GM21529 (cell line): ENCODE measurements around the gene GNGT1.

Experiments
- ATAC-seq: cut with Tn5 transposase; IDR thresholded peaks from one replicate; pipeline ENCODE4 v1.9.1; 2021; ENCODE audit not compliant: unreplicated experiment

The GNGT1 gene

GRCh38 chr7:93906267-93906666 is at the start of gene GNGT1:
GNGT1 (plus strand) TSS chr7:93906567; CDS start chr7:93906747, 180 bp downstream.
- ATAC-seq, result no peak

GRCh38 chr7:93858857-93859256 is 47.5 kb upstream of the GNGT1 start:
- no peak for ATAC-seq

- no peak for ATAC-seq
Observed at GRCh38 chr7:93860261-93860660, 46.1 kb upstream of the GNGT1 start.

- ATAC-seq, result no peak
Observed at GRCh38 chr7:93861325-93861949, 44.9 kb upstream of the GNGT1 start.

- ATAC-seq, result no peak
Observed at GRCh38 chr7:93862651-93863050, 43.7 kb upstream of the GNGT1 start.

GRCh38 chr7:93866886-93867285 is 39.5 kb upstream of the GNGT1 start:
- no peak for ATAC-seq

GRCh38 chr7:93873998-93874574 is 32.3 kb upstream of the GNGT1 start:
- ATAC-seq, result no peak

- ATAC-seq, result no peak
Observed at GRCh38 chr7:93877742-93878141, 28.6 kb upstream of the GNGT1 start.

GRCh38 chr7:93879356-93879755 is 27.0 kb upstream of the GNGT1 start:
- no peak for ATAC-seq

- no peak for ATAC-seq
Observed at GRCh38 chr7:93882468-93882867, 23.9 kb upstream of the GNGT1 start.

- no peak for ATAC-seq
Observed at GRCh38 chr7:93883078-93883916, 23.1 kb upstream of the GNGT1 start.

GRCh38 chr7:93883917-93884345 is 22.4 kb upstream of the GNGT1 start:
- ATAC-seq, result no peak

- ATAC-seq, result no peak
Observed at GRCh38 chr7:93884541-93884940, 21.8 kb upstream of the GNGT1 start.

- ATAC-seq, result no peak
Observed at GRCh38 chr7:93889261-93889660, 17.1 kb upstream of the GNGT1 start.

- ATAC-seq, result peak; percentile 52
Observed at GRCh38 chr7:93890041-93890463, 16.3 kb upstream of the GNGT1 start.

GRCh38 chr7:93890464-93891068 is 15.8 kb upstream of the GNGT1 start, which contains the start of gene TFPI2:
TFPI2 (minus strand) TSS chr7:93890753; CDS start chr7:93890678, 75 bp downstream.
- ATAC-seq, result peak; percentile 43

- ATAC-seq, result no peak
Observed at GRCh38 chr7:93894426-93894825, 11.9 kb upstream of the GNGT1 start.

GRCh38 chr7:93894966-93895640 is 11.3 kb upstream of the GNGT1 start:
- ATAC-seq, result no peak

- no peak for ATAC-seq
Observed at GRCh38 chr7:93895859-93896600, 10.3 kb upstream of the GNGT1 start.

GRCh38 chr7:93897680-93898079 is 8.7 kb upstream of the GNGT1 start:
- no peak for ATAC-seq
